ENCODE data around the gene SELENOP.
"Not testable (repeated sequence)": the region's sequence is repeated elsewhere in the genome, so short reads cannot be mapped to it uniquely, and the experiment has no call there.

Gene SELENOP
- 1.4 to 2.3 reads per million in 2 donors for total RNA-seq

- DNase-seq = no peak
Measured at GRCh38 chr5:42811591-42812446, at the start of gene SELENOP. Gene SELENOP, minus strand, starts transcription at chr5:42811892. Its CDS starts 3,539 bp downstream, at chr5:42808353.

GRCh38 chr5:42858687-42859086, 47.0 kb upstream of the SELENOP start:
- DNase-seq = no peak

- DNase-seq = no peak
Measured at GRCh38 chr5:42858031-42858643, 46.4 kb upstream of the SELENOP start.

GRCh38 chr5:42855811-42856210, 44.1 kb upstream of the SELENOP start:
- no peak for DNase-seq

GRCh38 chr5:42855386-42855785, 43.7 kb upstream of the SELENOP start:
- DNase-seq = no peak

GRCh38 chr5:42854795-42855194, 43.1 kb upstream of the SELENOP start:
- DNase-seq = no peak

GRCh38 chr5:42852826-42853225, 41.1 kb upstream of the SELENOP start:
- no peak for DNase-seq

GRCh38 chr5:42851481-42851880, 39.8 kb upstream of the SELENOP start:
- DNase-seq = no peak

- DNase-seq = no peak
Measured at GRCh38 chr5:42848545-42848944, 36.9 kb upstream of the SELENOP start.

GRCh38 chr5:42844408-42844807, 32.7 kb upstream of the SELENOP start:
- DNase-seq = not testable (repeated sequence)

GRCh38 chr5:42843675-42844292, 32.1 kb upstream of the SELENOP start:
- DNase-seq = no peak

- no peak for DNase-seq
Measured at GRCh38 chr5:42842921-42843641, 31.4 kb upstream of the SELENOP start.

- DNase-seq = no peak
Measured at GRCh38 chr5:42840842-42841567, 29.3 kb upstream of the SELENOP start.

- no peak for DNase-seq
Measured at GRCh38 chr5:42840269-42840668, 28.6 kb upstream of the SELENOP start.

GRCh38 chr5:42839196-42839595, 27.5 kb upstream of the SELENOP start:
- no peak for DNase-seq

GRCh38 chr5:42837601-42838000, 25.9 kb upstream of the SELENOP start:
- DNase-seq = no peak

- peak; percentile 3 for DNase-seq
Measured at GRCh38 chr5:42836070-42836769, 24.5 kb upstream of the SELENOP start.

GRCh38 chr5:42832060-42832459, 20.4 kb upstream of the SELENOP start:
- DNase-seq = no peak

GRCh38 chr5:42830924-42831323, 19.2 kb upstream of the SELENOP start:
- no peak for DNase-seq

- no peak for DNase-seq
Measured at GRCh38 chr5:42828671-42829070, 17.0 kb upstream of the SELENOP start.

- DNase-seq = no peak
Measured at GRCh38 chr5:42826757-42827515, 15.2 kb upstream of the SELENOP start.
